ENCODE measurements around the gene POLH. TPM values are rescaled to one million over a fixed set of nuclear protein-coding genes. Genes with fewer than 3 reads are reported as not detected.
A peak's percentile ranks its signal among the peaks of the same experiment; 100 is the strongest.

POLH gene
- total and polyA plus RNA-seq, 9 of the 15 experiments (the other 6 are each of a cell fraction or from before 2014, with no cell fraction given), result 5.8 to 31.6 (median 20.6) TPM

DNA sequence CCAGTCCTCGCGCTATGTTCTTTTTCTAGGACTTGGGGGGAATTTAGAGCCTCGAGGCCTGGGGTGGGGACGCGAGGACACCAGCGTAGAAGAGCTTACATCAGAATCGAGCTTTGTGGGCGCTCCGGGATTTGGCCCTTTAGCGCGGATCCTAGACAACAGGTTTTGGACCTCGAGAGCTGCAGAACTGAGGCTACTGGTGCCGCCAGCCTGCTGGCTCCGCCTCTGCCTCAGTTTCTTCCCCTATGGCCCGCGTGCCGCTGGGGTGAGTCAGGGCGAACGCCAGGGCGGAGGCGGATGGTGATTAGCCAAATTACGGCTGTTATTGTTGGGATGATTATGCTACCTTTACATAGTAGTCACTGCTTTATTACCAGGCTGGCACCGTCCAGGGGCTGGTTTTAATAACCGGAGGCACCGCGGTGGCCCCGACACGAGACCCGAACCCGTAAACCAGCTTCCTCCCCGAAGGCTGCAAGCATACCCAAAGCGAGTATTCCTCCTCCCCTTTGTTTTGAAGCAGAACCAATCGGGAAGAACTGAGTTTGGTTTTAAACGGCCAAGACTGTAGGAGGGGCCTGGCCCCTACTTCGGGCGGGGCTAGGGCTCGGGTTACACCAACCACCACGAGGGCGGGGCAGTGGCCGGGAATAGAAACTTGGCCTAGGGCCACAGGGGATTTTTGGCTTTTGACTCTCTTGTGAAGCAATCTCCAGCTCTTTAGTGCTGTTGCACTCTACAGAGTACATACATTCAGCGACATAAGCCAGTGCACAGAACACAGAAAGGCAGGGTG, 53.7 kb downstream of the POLH start (continued):
- peak; percentile 42 to 47; a peak in 3 of 4 replicates for TF ChIP-seq NRF1 (conservative IDR thresholded peaks at IDR 0.05 in 1 of 2, IDR thresholded peaks at IDR 0.05 in 1 of 2)
- peak; percentile 90 for TF ChIP-seq GTF2F1 (IDR thresholded peaks at IDR 0.05; ENCODE audit: low read depth, low read length)
- TF ChIP-seq SP1 (CRISPR knock-in tag; IDR thresholded peaks at IDR 0.05), result peak; percentile 74
- peak; percentile 73 for TF ChIP-seq PRPF4 (IDR thresholded peaks at IDR 0.05; ENCODE audit: insufficient read depth, low read depth, low read length, poor library complexity, severe bottlenecking)
- TF ChIP-seq CREB5 (CRISPR knock-in tag; IDR thresholded peaks at IDR 0.05), result peak; percentile 75; the same call in 1 of the 2 replicates
- no peak for TF ChIP-seq SP2 (IDR thresholded peaks at IDR 0.05; ENCODE audit: extremely low read depth, low read depth, low read length, poor library complexity, severe bottlenecking)
- TF ChIP-seq HOMEZ (CRISPR knock-in tag; IDR thresholded peaks at IDR 0.05), result no peak
- peak; percentile 23; the same call in 1 of the 2 replicates for TF ChIP-seq ZNF75A (CRISPR knock-in tag; IDR thresholded peaks at IDR 0.05)
- TF ChIP-seq NR0B1 (IDR thresholded peaks at IDR 0.05; ENCODE audit: partially characterized antibody), result no peak
- peak; percentile 76 for TF ChIP-seq GTF2B (IDR thresholded peaks at IDR 0.05; ENCODE audit: extremely low read depth, insufficient read length)
- no peak; the same call in 1 of the 2 replicates for TF ChIP-seq ZNF444 (CRISPR knock-in tag; IDR thresholded peaks at IDR 0.05)
- peak; percentile 80 for TF ChIP-seq CBX1 (IDR thresholded peaks at IDR 0.05; ENCODE audit: low read depth)
- no peak for TF ChIP-seq FOXA1 (IDR thresholded peaks at IDR 0.05; ENCODE audit: borderline replicate concordance)
- no peak for TF ChIP-seq GABPA (tag; conservative IDR thresholded peaks at IDR 0.05; ENCODE audit: low read depth)
- TF ChIP-seq EHMT2 (IDR thresholded peaks at IDR 0.05), result no peak
- TF ChIP-seq, protein P1, sequence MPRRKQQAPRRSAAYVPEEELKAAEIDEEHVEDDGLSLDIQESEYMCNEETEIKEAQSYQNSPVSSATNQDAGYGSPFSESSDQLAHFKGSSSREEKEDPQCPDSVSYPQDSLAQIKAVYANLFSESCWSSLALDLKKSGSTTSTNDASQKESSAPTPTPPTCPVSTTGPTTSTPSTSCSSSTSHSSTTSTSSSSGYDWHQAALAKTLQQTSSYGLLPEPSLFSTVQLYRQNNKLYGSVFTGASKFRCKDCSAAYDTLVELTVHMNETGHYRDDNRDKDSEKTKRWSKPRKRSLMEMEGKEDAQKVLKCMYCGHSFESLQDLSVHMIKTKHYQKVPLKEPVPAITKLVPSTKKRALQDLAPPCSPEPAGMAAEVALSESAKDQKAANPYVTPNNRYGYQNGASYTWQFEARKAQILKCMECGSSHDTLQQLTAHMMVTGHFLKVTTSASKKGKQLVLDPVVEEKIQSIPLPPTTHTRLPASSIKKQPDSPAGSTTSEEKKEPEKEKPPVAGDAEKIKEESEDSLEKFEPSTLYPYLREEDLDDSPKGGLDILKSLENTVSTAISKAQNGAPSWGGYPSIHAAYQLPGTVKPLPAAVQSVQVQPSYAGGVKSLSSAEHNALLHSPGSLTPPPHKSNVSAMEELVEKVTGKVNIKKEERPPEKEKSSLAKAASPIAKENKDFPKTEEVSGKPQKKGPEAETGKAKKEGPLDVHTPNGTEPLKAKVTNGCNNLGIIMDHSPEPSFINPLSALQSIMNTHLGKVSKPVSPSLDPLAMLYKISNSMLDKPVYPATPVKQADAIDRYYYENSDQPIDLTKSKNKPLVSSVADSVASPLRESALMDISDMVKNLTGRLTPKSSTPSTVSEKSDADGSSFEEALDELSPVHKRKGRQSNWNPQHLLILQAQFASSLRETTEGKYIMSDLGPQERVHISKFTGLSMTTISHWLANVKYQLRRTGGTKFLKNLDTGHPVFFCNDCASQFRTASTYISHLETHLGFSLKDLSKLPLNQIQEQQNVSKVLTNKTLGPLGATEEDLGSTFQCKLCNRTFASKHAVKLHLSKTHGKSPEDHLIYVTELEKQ (CRISPR knock-in tag; IDR thresholded peaks at IDR 0.05), result no peak
- no peak for TF ChIP-seq RBM14 (IDR thresholded peaks at IDR 0.05; ENCODE audit: borderline replicate concordance, insufficient read depth, low read depth, low read length)
- no peak for TF ChIP-seq DDX20 (tag; IDR thresholded peaks at IDR 0.05; ENCODE audit: low read depth)
